Activated CD4-positive, CD25-positive, alpha-beta regulatory T cell (primary cell): ENCODE measurements around the gene HOXA6.

Source experiments
- DNase-seq, 4 experiments: peaks; one replicate each; lab custom pipeline; 2025; lab: John Stamatoyannopoulos, UW

HOXA6 gene

GRCh38 chr7:27122077-27122910, 25.3 kb downstream of the HOXA6 start:
- no peak for DNase-seq

GRCh38 chr7:27121684-27122076, 25.9 kb downstream of the HOXA6 start:
- DNase-seq = no peak

- no peak for DNase-seq
Observed at GRCh38 chr7:27119412-27119911, 28.1 kb downstream of the HOXA6 start.

GRCh38 chr7:27118580-27118979, 29.0 kb downstream of the HOXA6 start:
- DNase-seq = no peak

- DNase-seq = no peak
Observed at GRCh38 chr7:27117887-27118491, 29.6 kb downstream of the HOXA6 start.

GRCh38 chr7:27116962-27117886, 30.4 kb downstream of the HOXA6 start:
- DNase-seq = no peak

- DNase-seq = no peak
Observed at GRCh38 chr7:27116031-27116961, 31.3 kb downstream of the HOXA6 start.

- no peak for DNase-seq
Observed at GRCh38 chr7:27115221-27116026, 32.1 kb downstream of the HOXA6 start.

GRCh38 chr7:27114881-27115220, 32.7 kb downstream of the HOXA6 start:
- DNase-seq = no peak

- DNase-seq = no peak
Observed at GRCh38 chr7:27113991-27114769, 33.4 kb downstream of the HOXA6 start.

GRCh38 chr7:27112955-27113949, 34.3 kb downstream of the HOXA6 start:
- DNase-seq = no peak

GRCh38 chr7:27112361-27112760, 35.2 kb downstream of the HOXA6 start:
- no peak for DNase-seq

GRCh38 chr7:27111751-27112277, 35.8 kb downstream of the HOXA6 start:
- no peak for DNase-seq

- no peak for DNase-seq
Observed at GRCh38 chr7:27111042-27111750, 36.4 kb downstream of the HOXA6 start.

- DNase-seq = no peak
Observed at GRCh38 chr7:27110186-27111031, 37.2 kb downstream of the HOXA6 start.

GRCh38 chr7:27109466-27110185, 37.9 kb downstream of the HOXA6 start:
- no peak for DNase-seq
